HUES6 (cell line): ENCODE measurements around the gene SDK2.
"Not testable (repeated sequence)": the region's sequence is repeated elsewhere in the genome, so short reads cannot be mapped to it uniquely, and the experiment has no call there.

Experiments
- H3K27ac ChIP-seq: 2 replicates; pipeline ENCODE4 v1.7.0; 2013; ENCODE audit warnings: low read depth, mild to moderate bottlenecking, low read length, inconsistent platforms
- H3K27me3 ChIP-seq: 2 replicates; pipeline ENCODE4 v1.6.1; 2013; ENCODE audit warnings: low read length; ENCODE audit not compliant: control insufficient read depth, insufficient read depth
- H3K36me3 ChIP-seq: 2 replicates; pipeline ENCODE4 v1.6.1; 2013; ENCODE audit warnings: low read length; ENCODE audit not compliant: control insufficient read depth, insufficient read depth
- H3K4me1 ChIP-seq: 2 replicates; pipeline ENCODE4 v1.6.1; 2013; ENCODE audit warnings: low read length; ENCODE audit not compliant: control insufficient read depth, insufficient read depth
- H3K4me3 ChIP-seq: 2 replicates; pipeline ENCODE4 v1.5.1; 2013; ENCODE audit warnings: low read depth, low read length
- H3K9ac ChIP-seq: one replicate; pipeline ENCODE4 v1.6.1; 2013; ENCODE audit warnings: mild to moderate bottlenecking, low read length
- H3K9me3 ChIP-seq: 2 replicates; pipeline ENCODE4 v1.6.1; 2013; ENCODE audit warnings: low read depth, low read length; ENCODE audit not compliant: control insufficient read depth, insufficient read depth

Gene SDK2

GRCh38 chr17:73369817-73370490 lies 274.3 kb downstream of the SDK2 start:
- not testable (repeated sequence) for H3K27me3 ChIP-seq, H3K36me3 ChIP-seq

GRCh38 chr17:73369111-73369521 lies 275.1 kb downstream of the SDK2 start:
- Histone ChIP-seq H3K4me1 (peaks cover 20% of the 10 kb centered on the region), H3K27me3 (no peaks in the 10 kb centered on the region), H3K9me3 (no peaks in the 10 kb centered on the region), H3K9ac (no peak overlapping the region), H3K36me3 (no peaks in the 10 kb centered on the region), H3K27ac (no peak overlapping the region), H3K4me3 (no peak overlapping the region)

More at GRCh38 chr17:73369817-73370490, 274.3 kb downstream of the SDK2 start:
- H3K9me3 ChIP-seq, H3K27ac ChIP-seq, H3K9ac ChIP-seq, H3K4me3 ChIP-seq: not testable (repeated sequence)
- H3K4me1 ChIP-seq: peaks cover 19% of the 10 kb centered on the region

GRCh38 chr17:73368085-73368631 lies 276.1 kb downstream of the SDK2 start:
- Histone ChIP-seq H3K4me1 (peaks cover 28% of the 10 kb centered on the region), H3K9ac (no peak overlapping the region), H3K4me3 (no peak overlapping the region), H3K27ac (no peak overlapping the region), H3K27me3 (no peaks in the 10 kb centered on the region), H3K9me3 (no peaks in the 10 kb centered on the region), H3K36me3 (no peaks in the 10 kb centered on the region)

- peaks cover 43% of the 10 kb centered on the region for H3K4me1 ChIP-seq
- no peaks in the 10 kb centered on the region for H3K9me3 ChIP-seq
- no peak overlapping the region for H3K9ac ChIP-seq
- no peaks in the 10 kb centered on the region for H3K36me3 ChIP-seq
- H3K4me3 ChIP-seq: no peak overlapping the region
- no peak overlapping the region for H3K27ac ChIP-seq
- H3K27me3 ChIP-seq: no peaks in the 10 kb centered on the region
Measured at GRCh38 chr17:73365906-73366623, 278.2 kb downstream of the SDK2 start.

DNA sequence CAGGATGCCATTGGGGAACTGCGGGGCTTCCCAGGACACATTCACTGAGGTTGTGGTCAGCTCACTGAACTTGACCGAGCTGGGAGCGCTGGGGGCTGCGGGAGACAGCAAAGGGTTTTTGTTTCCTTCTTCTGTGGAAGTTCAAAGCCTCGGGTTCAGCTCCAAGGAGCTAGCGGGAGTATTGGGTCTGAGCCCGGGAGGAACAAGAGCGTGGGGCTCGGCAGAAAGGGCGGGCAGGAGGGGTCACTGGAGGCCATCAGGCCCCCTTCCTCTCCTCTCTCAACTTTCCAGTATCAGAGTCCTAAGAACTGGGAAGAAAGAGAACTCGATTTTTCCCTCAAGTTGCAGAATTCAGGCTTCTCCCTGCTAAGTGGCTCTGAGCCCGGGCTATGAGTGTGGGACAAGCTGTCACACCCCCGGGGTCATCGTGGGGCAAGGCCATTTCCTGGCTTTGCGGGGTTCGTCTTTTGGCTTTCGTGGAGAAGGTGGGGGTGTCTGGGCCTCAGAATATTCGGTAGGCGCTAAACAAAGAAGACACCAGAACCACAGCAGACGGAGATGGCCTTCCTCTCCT lies 278.9 kb downstream of the SDK2 start:
- Histone ChIP-seq H3K9ac (no peak overlapping the region), H3K27me3 (no peaks in the 10 kb centered on the region), H3K9me3 (no peaks in the 10 kb centered on the region), H3K36me3 (no peaks in the 10 kb centered on the region), H3K4me3 (no peak overlapping the region), H3K4me1 (peaks cover 47% of the 10 kb centered on the region), H3K27ac (no peak overlapping the region)

DNA sequence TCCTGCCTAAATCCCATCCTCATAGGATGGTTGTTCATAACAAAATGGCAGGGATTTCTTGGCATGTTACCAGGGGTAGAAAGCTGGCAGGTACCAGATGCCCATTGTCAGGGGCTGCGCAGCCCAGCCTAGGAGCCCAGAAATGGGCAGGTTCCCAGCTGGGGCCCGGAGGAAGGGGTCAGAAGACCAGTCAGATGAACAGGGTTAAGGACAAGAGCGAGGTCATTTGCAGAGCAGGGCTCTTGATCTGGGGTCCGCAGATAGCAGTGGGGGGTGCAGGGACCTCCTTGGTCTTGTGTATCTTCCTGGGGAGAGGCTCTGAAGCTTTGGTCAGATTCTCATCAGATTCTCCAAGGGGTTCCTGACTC lies 280.1 kb downstream of the SDK2 start:
- H3K9me3 ChIP-seq: no peaks in the 10 kb centered on the region

GRCh38 chr17:73363442-73364154 lies 280.6 kb downstream of the SDK2 start:
- Histone ChIP-seq H3K27ac (no peak overlapping the region), H3K9ac (no peak overlapping the region), H3K27me3 (no peaks in the 10 kb centered on the region), H3K4me3 (no peak overlapping the region), H3K36me3 (no peaks in the 10 kb centered on the region), H3K4me1 (peaks cover 52% of the 10 kb centered on the region), H3K9me3 (no peaks in the 10 kb centered on the region)

More for the DNA sequence above, 280.1 kb downstream of the SDK2 start:
- Histone ChIP-seq H3K27me3 (no peaks in the 10 kb centered on the region), H3K9ac (no peak overlapping the region), H3K36me3 (no peaks in the 10 kb centered on the region), H3K27ac (no peak overlapping the region), H3K4me1 (peaks cover 54% of the 10 kb centered on the region), H3K4me3 (no peak overlapping the region)

DNA sequence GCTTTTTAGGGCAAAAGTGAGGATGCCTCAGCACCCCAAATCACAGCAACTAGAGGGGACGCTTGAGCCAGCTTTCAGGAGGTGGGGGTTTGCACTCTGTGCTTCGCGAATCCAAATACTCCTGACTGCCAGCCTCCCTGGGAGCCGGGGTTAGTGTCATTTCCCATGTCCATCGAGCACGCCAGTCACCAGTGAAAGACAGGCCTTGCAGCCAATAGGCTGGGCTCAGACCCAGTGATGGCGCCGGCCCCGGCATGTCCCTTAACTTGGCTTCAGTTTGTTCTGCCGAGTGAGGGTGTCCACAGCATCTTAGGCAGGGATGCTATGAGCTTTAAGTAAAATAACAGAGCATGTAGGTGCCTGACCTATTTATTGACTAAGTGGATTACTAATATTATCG lies 281.5 kb downstream of the SDK2 start:
- Histone ChIP-seq H3K9ac (no peak overlapping the region), H3K27ac (no peak overlapping the region)

DNA sequence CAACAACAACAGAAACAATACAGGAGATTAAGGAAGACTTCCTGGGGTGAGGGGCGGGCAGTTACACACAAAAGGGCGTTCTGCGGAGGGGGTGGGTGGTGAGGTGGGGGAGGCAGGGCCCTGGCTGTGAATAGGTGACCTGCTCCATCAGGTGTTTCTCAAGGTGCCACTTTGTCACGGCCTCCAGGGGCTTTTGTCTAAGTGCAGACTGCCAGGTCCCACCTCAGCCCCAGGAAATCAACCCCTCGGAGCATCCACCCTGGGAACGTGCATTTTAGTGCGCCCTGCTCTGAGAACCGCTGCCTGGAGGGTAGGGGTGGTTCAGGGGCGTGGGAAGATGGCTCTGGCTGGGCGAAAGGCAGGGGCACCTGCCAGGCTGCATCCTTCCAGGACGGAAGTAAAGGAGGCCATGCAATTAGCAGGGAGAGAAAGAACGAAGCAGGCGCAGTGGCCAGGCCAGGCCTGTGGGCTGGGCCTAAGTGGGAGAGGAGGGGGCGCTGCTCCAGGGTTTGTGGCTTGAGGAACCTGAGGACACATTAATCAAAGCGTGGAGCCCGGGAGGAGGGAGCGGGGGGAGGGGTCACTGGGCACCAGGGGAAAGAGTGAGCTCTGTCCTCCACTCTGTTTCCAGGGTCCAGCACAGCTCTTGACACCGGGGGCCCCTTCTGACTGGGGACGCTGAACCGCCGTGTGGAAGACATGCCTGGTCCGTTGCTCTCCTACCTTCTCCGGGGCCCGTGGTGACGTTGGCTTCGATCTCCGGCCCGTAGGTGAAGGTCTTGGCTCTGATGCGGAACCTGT lies 283.1 kb downstream of the SDK2 start:
- H3K9me3 ChIP-seq: no peaks in the 10 kb centered on the region
- H3K27ac ChIP-seq: no peak overlapping the region; the same call in 1 of the 2 replicates
- H3K36me3 ChIP-seq: no peaks in the 10 kb centered on the region
- no peaks in the 10 kb centered on the region for H3K27me3 ChIP-seq
- peak overlapping the region; percentile 72 for H3K9ac ChIP-seq
- peaks cover 53% of the 10 kb centered on the region for H3K4me1 ChIP-seq
- H3K4me3 ChIP-seq: peak overlapping the region; percentile 49

More for the DNA sequence above, 281.5 kb downstream of the SDK2 start:
- Histone ChIP-seq H3K4me1 (peaks cover 52% of the 10 kb centered on the region), H3K4me3 (no peak overlapping the region), H3K36me3 (no peaks in the 10 kb centered on the region), H3K9me3 (no peaks in the 10 kb centered on the region), H3K27me3 (no peaks in the 10 kb centered on the region)

DNA sequence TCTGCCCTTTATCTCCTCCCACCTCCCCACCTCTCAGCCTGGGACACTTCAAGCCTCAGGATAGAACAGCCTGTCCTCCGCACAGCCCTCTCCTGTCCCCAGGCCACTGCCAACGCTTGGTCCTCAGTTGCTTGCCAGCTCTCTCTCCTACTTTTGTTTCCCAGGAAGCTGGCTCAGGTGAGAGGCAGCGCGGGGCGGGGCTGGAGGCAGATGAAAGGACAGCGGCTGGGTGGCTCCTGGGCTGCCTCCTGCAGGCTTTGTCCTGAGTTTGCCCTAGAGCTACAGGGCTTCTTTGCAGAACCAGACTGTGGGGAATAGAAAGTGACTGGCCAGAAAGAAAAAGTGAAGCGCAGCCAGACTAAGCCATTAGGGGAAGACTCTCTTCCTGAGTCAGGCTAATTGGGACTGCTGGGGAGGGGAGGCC lies 284.2 kb downstream of the SDK2 start:
- Histone ChIP-seq H3K9ac (peak overlapping the region; percentile 60), H3K4me1 (peaks cover 45% of the 10 kb centered on the region), H3K9me3 (no peaks in the 10 kb centered on the region), H3K36me3 (no peaks in the 10 kb centered on the region), H3K4me3 (peak overlapping the region; percentile 25), H3K27ac (no peak overlapping the region), H3K27me3 (no peaks in the 10 kb centered on the region)
